SK-N-SH treated with all-trans-retinoic acid at 6 μM for 48 hours (cell line): ENCODE measurements around the gene EXOC3.

Source experiments
- ARNTL ChIP-seq: fragments of 450-650 bp; formaldehyde crosslinking; IDR thresholded peaks from 2 replicates; pipeline ENCODE4 v1.5.0; 2020; ENCODE audit warnings: low read depth, mild to moderate bottlenecking, moderate library complexity, borderline replicate concordance
- ISL1 ChIP-seq: fragments of 250-450 bp; sonication (Bioruptor Pico); IDR thresholded peaks from 2 replicates; pipeline ENCODE4 v2.1.2; 2022; ENCODE audit warnings: mild to moderate bottlenecking, moderate library complexity
- ZC3H10 ChIP-seq: fragments of 250-450 bp; sonication (Bioruptor Pico); IDR thresholded peaks from 2 replicates; pipeline ENCODE4 v1.5.1; 2021; ENCODE audit warnings: mild to moderate bottlenecking, moderate library complexity
- ZFP3 ChIP-seq: fragments of 250-450 bp; sonication (Bioruptor Pico); IDR thresholded peaks from 2 replicates; pipeline ENCODE4 v1.5.0; 2020; ENCODE audit warnings: mild to moderate bottlenecking, moderate library complexity
- TF ChIP-seq, protein P1 (sequence below): fragments of 250-450 bp; sonication (Bioruptor Pico); IDR thresholded peaks from 2 replicates; pipeline ENCODE4 v1.8.0; 2020; ENCODE audit warnings: mild to moderate bottlenecking, moderate library complexity, borderline replicate concordance

DNA sequence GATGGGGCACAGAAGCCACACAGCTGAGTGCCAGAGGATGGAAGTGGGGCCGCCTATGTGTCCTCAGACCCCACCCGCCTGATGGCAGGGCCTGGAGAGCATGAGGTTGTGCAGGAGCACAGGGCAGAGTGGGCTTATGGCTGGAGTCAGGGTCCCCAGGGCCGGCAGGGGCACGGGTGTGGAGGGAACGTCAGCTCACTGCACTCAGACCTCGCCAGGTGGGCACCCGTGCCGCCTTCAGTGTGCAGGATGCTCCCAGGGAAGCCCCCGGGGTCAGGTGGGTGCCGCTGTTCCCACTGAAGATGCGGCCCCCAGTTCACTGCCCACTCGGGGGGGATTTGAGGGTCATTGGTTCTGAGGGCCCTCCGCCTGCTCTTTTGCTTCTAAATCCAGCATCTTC is 34.9 kb downstream of the EXOC3 start:
- TF ChIP-seq, protein P1, sequence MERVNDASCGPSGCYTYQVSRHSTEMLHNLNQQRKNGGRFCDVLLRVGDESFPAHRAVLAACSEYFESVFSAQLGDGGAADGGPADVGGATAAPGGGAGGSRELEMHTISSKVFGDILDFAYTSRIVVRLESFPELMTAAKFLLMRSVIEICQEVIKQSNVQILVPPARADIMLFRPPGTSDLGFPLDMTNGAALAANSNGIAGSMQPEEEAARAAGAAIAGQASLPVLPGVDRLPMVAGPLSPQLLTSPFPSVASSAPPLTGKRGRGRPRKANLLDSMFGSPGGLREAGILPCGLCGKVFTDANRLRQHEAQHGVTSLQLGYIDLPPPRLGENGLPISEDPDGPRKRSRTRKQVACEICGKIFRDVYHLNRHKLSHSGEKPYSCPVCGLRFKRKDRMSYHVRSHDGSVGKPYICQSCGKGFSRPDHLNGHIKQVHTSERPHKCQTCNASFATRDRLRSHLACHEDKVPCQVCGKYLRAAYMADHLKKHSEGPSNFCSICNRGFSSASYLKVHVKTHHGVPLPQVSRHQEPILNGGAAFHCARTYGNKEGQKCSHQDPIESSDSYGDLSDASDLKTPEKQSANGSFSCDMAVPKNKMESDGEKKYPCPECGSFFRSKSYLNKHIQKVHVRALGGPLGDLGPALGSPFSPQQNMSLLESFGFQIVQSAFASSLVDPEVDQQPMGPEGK (CRISPR knock-in tag), result no peak
- TF ChIP-seq ZFP3 (CRISPR knock-in tag), result no peak
- TF ChIP-seq ISL1 (CRISPR knock-in tag), result no peak
- TF ChIP-seq ZC3H10 (CRISPR knock-in tag), result no peak
- TF ChIP-seq ARNTL (CRISPR knock-in tag), result no peak
